DND-41 (cell line): Measurements from ENCODE around the gene KCNG2.

Source experiments
- CTCF ChIP-seq: IDR thresholded peaks from 2 replicates; pipeline ENCODE4 v1.5.1; 2012; ENCODE audit warnings: borderline replicate concordance, low read length, moderate library complexity, mild to moderate bottlenecking; ENCODE audit not compliant: poor library complexity, severe bottlenecking; ENCODE audit errors: extremely low read depth
- EZH2 ChIP-seq: IDR thresholded peaks from 3 replicates; pipeline ENCODE4 v1.6.1; 2012; ENCODE audit warnings: borderline replicate concordance, low read depth, mild to moderate bottlenecking, moderate library complexity, low read length, inconsistent platforms; ENCODE audit not compliant: severe bottlenecking

DNA sequence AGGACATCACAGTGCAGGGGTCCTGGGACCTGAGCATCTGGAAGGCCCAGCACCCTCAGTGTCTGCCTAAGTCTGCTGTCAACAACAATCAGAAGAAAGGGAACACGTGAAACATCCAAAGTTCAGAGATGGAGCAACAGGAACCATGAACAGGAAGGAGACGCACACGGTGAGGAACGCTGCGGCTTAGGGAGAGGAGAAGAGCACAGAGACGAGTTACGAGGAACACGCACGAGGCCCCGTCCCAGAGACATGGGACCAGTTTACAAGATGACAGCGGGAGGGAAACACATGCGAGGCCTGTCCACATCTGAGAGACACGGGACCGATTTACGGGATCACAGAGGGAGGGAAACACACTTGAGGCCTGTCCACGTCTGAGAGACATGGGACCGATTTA, 2.9 kb upstream of the KCNG2 start:
- TF ChIP-seq CTCF, result no peak
- no peak for TF ChIP-seq EZH2
